ENCODE results near the gene LMOD2. TPM values are rescaled to one million over a fixed set of nuclear protein-coding genes. Genes with fewer than 3 reads are reported as not detected.

The LMOD2 gene
- total RNA-seq, 2 donors from 2014 or later: not detected

GRCh38 chr7:123637878-123638277, 17.8 kb upstream of the LMOD2 start:
- DNase-seq (ENCODE audit: low spot score): no peak
- intact Hi-C loops (cut with DNase I): no loop called here

- intact Hi-C loops (cut with DNase I): no loop called here
- no peak for DNase-seq (ENCODE audit: low spot score)
Measured at GRCh38 chr7:123639631-123640030, 16.0 kb upstream of the LMOD2 start.

- DNase-seq (ENCODE audit: low spot score): no peak
- intact Hi-C loops (cut with DNase I): no loop called here
Measured at GRCh38 chr7:123640583-123640982, 15.1 kb upstream of the LMOD2 start.

- intact Hi-C loops (cut with DNase I): no loop called here
- no peak for DNase-seq (ENCODE audit: low spot score)
Measured at GRCh38 chr7:123641901-123642300, 13.8 kb upstream of the LMOD2 start.

GRCh38 chr7:123643495-123644441, 11.9 kb upstream of the LMOD2 start:
- no peak for DNase-seq (ENCODE audit: low spot score)
- intact Hi-C loops (cut with DNase I): no loop called here

GRCh38 chr7:123645516-123645915, 10.2 kb upstream of the LMOD2 start:
- intact Hi-C loops (cut with DNase I): no loop called here

GRCh38 chr7:123647106-123647730, 8.4 kb upstream of the LMOD2 start:
- no peak for DNase-seq (ENCODE audit: low spot score)
- intact Hi-C loops (cut with DNase I): no loop called here

More at GRCh38 chr7:123645516-123645915, 10.2 kb upstream of the LMOD2 start:
- DNase-seq (ENCODE audit: low spot score): no peak

- DNase-seq (ENCODE audit: low spot score): no peak
- intact Hi-C loops (cut with DNase I): no loop called here
Measured at GRCh38 chr7:123649964-123650363, 5.7 kb upstream of the LMOD2 start.

GRCh38 chr7:123650595-123650994, 5.1 kb upstream of the LMOD2 start:
- no peak for DNase-seq (ENCODE audit: low spot score)
- intact Hi-C loops (cut with DNase I): no loop called here

GRCh38 chr7:123652406-123652805, 3.3 kb upstream of the LMOD2 start:
- intact Hi-C loops (cut with DNase I): no loop called here
- DNase-seq (ENCODE audit: low spot score): no peak

- intact Hi-C loops (cut with DNase I): no loop called here
Measured at GRCh38 chr7:123653162-123653561, 2.5 kb upstream of the LMOD2 start.

GRCh38 chr7:123656544-123657303, 1.1 kb downstream of the LMOD2 start:
- intact Hi-C loops (cut with DNase I): no loop called here
- no peak for DNase-seq (ENCODE audit: low spot score)

More at GRCh38 chr7:123653162-123653561, 2.5 kb upstream of the LMOD2 start:
- DNase-seq (ENCODE audit: low spot score): no peak

GRCh38 chr7:123657304-123657685, 1.6 kb downstream of the LMOD2 start:
- intact Hi-C loops (cut with DNase I): no loop called here

GRCh38 chr7:123658023-123658422, 2.4 kb downstream of the LMOD2 start:
- intact Hi-C loops (cut with DNase I): no loop called here
- no peak for DNase-seq (ENCODE audit: low spot score)

More at GRCh38 chr7:123657304-123657685, 1.6 kb downstream of the LMOD2 start:
- DNase-seq (ENCODE audit: low spot score): no peak

- DNase-seq (ENCODE audit: low spot score): no peak
- intact Hi-C loops (cut with DNase I): no loop called here
Measured at GRCh38 chr7:123660514-123661354, 5.1 kb downstream of the LMOD2 start.

- intact Hi-C loops (cut with DNase I): no loop called here
- no peak for DNase-seq (ENCODE audit: low spot score)
Measured at GRCh38 chr7:123661765-123662164, 6.1 kb downstream of the LMOD2 start.

- no peak for DNase-seq (ENCODE audit: low spot score)
- intact Hi-C loops (cut with DNase I): no loop called here
Measured at GRCh38 chr7:123662293-123662692, 6.6 kb downstream of the LMOD2 start.

- no peak for DNase-seq (ENCODE audit: low spot score)
- intact Hi-C loops (cut with DNase I): no loop called here
Measured at GRCh38 chr7:123662755-123663154, 7.1 kb downstream of the LMOD2 start.

GRCh38 chr7:123663200-123663599, 7.5 kb downstream of the LMOD2 start:
- intact Hi-C loops (cut with DNase I): no loop called here
- DNase-seq (ENCODE audit: low spot score): no peak
